ENCODE results near the gene SAMD1.

The SAMD1 gene

GRCh38 chr19:14058182-14059092 lies 32.1 kb downstream of the SAMD1 start:
- TF ChIP-seq ZFX (IDR thresholded peaks at IDR 0.05) (no peak), CTCF (conservative IDR thresholded peaks at IDR 0.05) (no peak)
- H3K27ac ChIP-seq: no peak overlapping the region

- no peak overlapping the region for H3K27ac ChIP-seq
- TF ChIP-seq ZFX (IDR thresholded peaks at IDR 0.05): no peak
- TF ChIP-seq CTCF (conservative IDR thresholded peaks at IDR 0.05): no peak
Observed at GRCh38 chr19:14056741-14057356, 33.7 kb downstream of the SAMD1 start.

- TF ChIP-seq ZFX (IDR thresholded peaks at IDR 0.05): no peak
- TF ChIP-seq CTCF (conservative IDR thresholded peaks at IDR 0.05): no peak
- no peak overlapping the region for H3K27ac ChIP-seq
Observed at GRCh38 chr19:14056069-14056666, 34.4 kb downstream of the SAMD1 start.

- no peak overlapping the region for H3K27ac ChIP-seq
- TF ChIP-seq ZFX (IDR thresholded peaks at IDR 0.05) (no peak), CTCF (conservative IDR thresholded peaks at IDR 0.05) (no peak)
Observed at GRCh38 chr19:14055396-14055795, 35.2 kb downstream of the SAMD1 start.

- no peak overlapping the region for H3K27ac ChIP-seq
- TF ChIP-seq ZFX (IDR thresholded peaks at IDR 0.05) (no peak), CTCF (conservative IDR thresholded peaks at IDR 0.05) (no peak)
Observed at GRCh38 chr19:14054721-14055120, 35.8 kb downstream of the SAMD1 start.

- no peak overlapping the region for H3K27ac ChIP-seq
- TF ChIP-seq CTCF (conservative IDR thresholded peaks at IDR 0.05): no peak
- TF ChIP-seq ZFX (IDR thresholded peaks at IDR 0.05): no peak
Observed at GRCh38 chr19:14054099-14054498, 36.5 kb downstream of the SAMD1 start.

- no peak overlapping the region for H3K27ac ChIP-seq
- TF ChIP-seq ZFX (IDR thresholded peaks at IDR 0.05) (no peak), CTCF (conservative IDR thresholded peaks at IDR 0.05) (no peak)
Observed at GRCh38 chr19:14053500-14053899, 37.1 kb downstream of the SAMD1 start.

Data from C4-2B (cell line).